ENCODE data around the gene MYO5C. TPM values are rescaled to one million over a fixed set of nuclear protein-coding genes. Genes with fewer than 3 reads are reported as not detected.

The MYO5C gene
- polyA plus RNA-seq, 1 donor (not counting 4 experiments of a cell fraction or from before 2014, with no cell fraction given): 0.16 TPM

GRCh38 chr15:52172869-52173268 is 122.7 kb downstream of the MYO5C start:
- Histone ChIP-seq H3K4me2 (ENCODE audit: control insufficient read depth, extremely low read depth, insufficient read depth, low read depth, low read length) (no peak overlapping the region), H2AFZ (ENCODE audit: control insufficient read depth, low read length) (no peak overlapping the region), H3K36me3 (ENCODE audit: control insufficient read depth in 2 of 2, extremely low read depth in 1 of 2, insufficient read depth in 2 of 2, low read length in 2 of 2) (no peaks in the 10 kb centered on the region), H4K20me1 (ENCODE audit: control insufficient read depth, extremely low read depth, insufficient read depth, low read length) (no peaks in the 10 kb centered on the region), H3K9me1 (ENCODE audit: control insufficient read depth, extremely low read depth, insufficient read depth, low read length) (no peaks in the 10 kb centered on the region), H3K79me2 (ENCODE audit: control insufficient read depth, insufficient read depth, low read length) (peaks cover 7% of the 10 kb centered on the region), H3K9ac (ENCODE audit: control insufficient read depth, extremely low read depth, insufficient read depth, low read length) (no peak overlapping the region), H3K27ac (ENCODE audit: control insufficient read depth, insufficient read depth, low read length) (no peak overlapping the region), H3K4me3 (ENCODE audit: control insufficient read depth in 2 of 3, extremely low read depth in 1 of 3, insufficient read depth in 2 of 3, low read depth in 1 of 3, low read length in 3 of 3) (no peak overlapping the region), H3K9me3 (ENCODE audit: control insufficient read depth, low read depth, low read length) (no peaks in the 10 kb centered on the region), H3K27me3 (ENCODE audit: control insufficient read depth, extremely low read depth, insufficient read depth, low read length) (no peaks in the 10 kb centered on the region), H3K4me1 (ENCODE audit: control insufficient read depth, extremely low read depth, insufficient read depth, low read length) (peaks cover 3% of the 10 kb centered on the region)
- FAIRE-seq (no peak), DNase-seq (ENCODE audit: low read depth, low spot score) (no peak)
- dilution Hi-C loops (cut with MboI; ENCODE audit: extremely low pct_ligation_motif_present, low sequenced_read_pairs): no loop called here
- TF ChIP-seq EZH2 (IDR thresholded peaks at IDR 0.05; ENCODE audit: low read length) (no peak), CTCF (optimal IDR thresholded peaks at IDR 0.05 in 1 of 3, IDR thresholded peaks at IDR 0.05 in 1 of 3, conservative IDR thresholded peaks at IDR 0.05 in 1 of 3; ENCODE audit: extremely low read depth in 1 of 3, insufficient read depth in 2 of 3, low read length in 3 of 3) (no peak)

- dilution Hi-C loops (cut with MboI; ENCODE audit: extremely low pct_ligation_motif_present, low sequenced_read_pairs): no loop called here
- no peaks in the 10 kb centered on the region for H4K20me1 ChIP-seq (ENCODE audit: control insufficient read depth, extremely low read depth, insufficient read depth, low read length)
- TF ChIP-seq EZH2 (IDR thresholded peaks at IDR 0.05; ENCODE audit: low read length) (no peak), CTCF (optimal IDR thresholded peaks at IDR 0.05 in 1 of 3, IDR thresholded peaks at IDR 0.05 in 1 of 3, conservative IDR thresholded peaks at IDR 0.05 in 1 of 3; ENCODE audit: extremely low read depth in 1 of 3, insufficient read depth in 2 of 3, low read length in 3 of 3) (no peak)
- H3K27ac ChIP-seq (ENCODE audit: control insufficient read depth, insufficient read depth, low read length): no peak overlapping the region
- peaks cover 7% of the 10 kb centered on the region for H3K79me2 ChIP-seq (ENCODE audit: control insufficient read depth, insufficient read depth, low read length)
- no peaks in the 10 kb centered on the region for H3K9me3 ChIP-seq (ENCODE audit: control insufficient read depth, low read depth, low read length)
- no peaks in the 10 kb centered on the region for H3K27me3 ChIP-seq (ENCODE audit: control insufficient read depth, extremely low read depth, insufficient read depth, low read length)
- no peaks in the 10 kb centered on the region for H3K9me1 ChIP-seq (ENCODE audit: control insufficient read depth, extremely low read depth, insufficient read depth, low read length)
- no peak overlapping the region for H3K4me3 ChIP-seq (ENCODE audit: control insufficient read depth in 2 of 3, extremely low read depth in 1 of 3, insufficient read depth in 2 of 3, low read depth in 1 of 3, low read length in 3 of 3)
- H3K4me2 ChIP-seq (ENCODE audit: control insufficient read depth, extremely low read depth, insufficient read depth, low read depth, low read length): no peak overlapping the region
- H3K36me3 ChIP-seq (ENCODE audit: control insufficient read depth in 2 of 2, extremely low read depth in 1 of 2, insufficient read depth in 2 of 2, low read length in 2 of 2): no peaks in the 10 kb centered on the region
- no peak for FAIRE-seq
- no peak overlapping the region for H2AFZ ChIP-seq (ENCODE audit: control insufficient read depth, low read length)
- peaks cover 3% of the 10 kb centered on the region for H3K4me1 ChIP-seq (ENCODE audit: control insufficient read depth, extremely low read depth, insufficient read depth, low read length)
- no peak for DNase-seq (ENCODE audit: low read depth, low spot score)
- H3K9ac ChIP-seq (ENCODE audit: control insufficient read depth, extremely low read depth, insufficient read depth, low read length): no peak overlapping the region
Observed at GRCh38 chr15:52171807-52172206, 123.8 kb downstream of the MYO5C start.

Measured in keratinocyte (primary cell).